Nephron progenitor cell (in vitro differentiated cells): ENCODE measurements around the gene MOCOS.

Experiments
- DNase-seq: peaks from one replicate; pipeline ENCODE4 v3.0.0; 2021
- H3K27ac Mint-ChIP-seq: 2 replicates; pipeline ENCODE4 v1.8.0; 2021; ENCODE audit warnings: mild to moderate bottlenecking, moderate library complexity, mixed read lengths
- H3K27me3 Mint-ChIP-seq: 2 replicates; pipeline ENCODE4 v1.8.0; 2021; ENCODE audit warnings: mild to moderate bottlenecking, low read depth, mixed read lengths; ENCODE audit not compliant: poor library complexity
- H3K36me3 Mint-ChIP-seq: 2 replicates; pipeline ENCODE4 v1.8.0; 2021; ENCODE audit warnings: low read depth, mixed read lengths
- H3K4me1 Mint-ChIP-seq: 2 replicates; pipeline ENCODE4 v1.8.0; 2021; ENCODE audit warnings: mixed read lengths
- H3K4me3 Mint-ChIP-seq: 2 replicates; pipeline ENCODE4 v1.8.0; 2021; ENCODE audit warnings: mild to moderate bottlenecking, moderate library complexity, mixed read lengths
- H3K9me3 Mint-ChIP-seq: 2 replicates; pipeline ENCODE4 v1.8.0; 2021; ENCODE audit warnings: mild to moderate bottlenecking, moderate library complexity, mixed read lengths
- TF ChIP-seq, protein P1 (sequence below): fragments of 200-600 bp; sonication (generic); IDR thresholded peaks from 2 replicates; pipeline ENCODE4 v1.5.0; 2021; ENCODE audit warnings: antibody characterized with exemption

Gene MOCOS

DNA sequence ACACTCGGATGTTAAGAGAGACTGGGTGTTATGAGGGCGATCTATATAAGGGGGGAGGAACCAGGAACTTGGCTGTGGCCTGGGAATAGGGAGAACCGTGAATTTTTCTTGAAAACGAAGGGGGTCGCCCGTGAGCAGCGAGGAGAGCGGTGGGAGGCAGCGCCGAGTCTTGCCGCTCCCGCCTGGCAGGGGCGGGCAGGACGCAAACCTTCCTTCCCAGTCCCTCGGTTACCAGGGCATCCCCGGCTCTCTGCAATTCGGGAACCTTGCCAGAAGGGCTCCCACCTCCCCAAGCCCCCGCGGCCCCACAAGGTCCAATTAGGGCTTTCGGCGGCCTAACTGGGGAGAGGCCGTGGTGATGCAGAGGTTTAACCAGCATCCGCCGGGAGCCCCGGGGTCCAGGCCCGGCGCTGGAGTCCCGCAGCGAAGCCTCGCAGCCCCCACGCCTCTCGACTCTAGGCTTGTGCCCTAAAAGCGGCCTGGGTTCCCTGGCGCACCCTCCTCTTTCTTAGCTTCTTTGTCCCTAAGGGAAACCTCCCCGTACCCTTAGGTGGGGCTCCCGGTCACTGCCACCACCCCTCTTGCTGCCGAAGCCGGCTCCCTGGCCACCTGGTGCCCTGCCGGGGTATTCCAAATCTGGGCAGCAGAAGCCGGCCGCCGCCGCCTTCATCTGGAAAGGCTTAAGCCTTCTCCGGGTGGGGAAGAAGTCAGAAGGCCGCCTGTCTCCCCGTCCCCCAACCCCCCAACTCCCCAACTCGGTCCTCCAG, 109.5 kb downstream of the MOCOS start:
- no peak overlapping the region for H3K4me3 Mint-ChIP-seq
- no peaks in the 10 kb centered on the region for H3K36me3 Mint-ChIP-seq
- peaks cover 4% of the 10 kb centered on the region for H3K9me3 Mint-ChIP-seq
- no peak overlapping the region for H3K27ac Mint-ChIP-seq
- H3K27me3 Mint-ChIP-seq, result peaks cover 9% of the 10 kb centered on the region
- H3K4me1 Mint-ChIP-seq, result peaks cover 18% of the 10 kb centered on the region
- TF ChIP-seq, protein P1, sequence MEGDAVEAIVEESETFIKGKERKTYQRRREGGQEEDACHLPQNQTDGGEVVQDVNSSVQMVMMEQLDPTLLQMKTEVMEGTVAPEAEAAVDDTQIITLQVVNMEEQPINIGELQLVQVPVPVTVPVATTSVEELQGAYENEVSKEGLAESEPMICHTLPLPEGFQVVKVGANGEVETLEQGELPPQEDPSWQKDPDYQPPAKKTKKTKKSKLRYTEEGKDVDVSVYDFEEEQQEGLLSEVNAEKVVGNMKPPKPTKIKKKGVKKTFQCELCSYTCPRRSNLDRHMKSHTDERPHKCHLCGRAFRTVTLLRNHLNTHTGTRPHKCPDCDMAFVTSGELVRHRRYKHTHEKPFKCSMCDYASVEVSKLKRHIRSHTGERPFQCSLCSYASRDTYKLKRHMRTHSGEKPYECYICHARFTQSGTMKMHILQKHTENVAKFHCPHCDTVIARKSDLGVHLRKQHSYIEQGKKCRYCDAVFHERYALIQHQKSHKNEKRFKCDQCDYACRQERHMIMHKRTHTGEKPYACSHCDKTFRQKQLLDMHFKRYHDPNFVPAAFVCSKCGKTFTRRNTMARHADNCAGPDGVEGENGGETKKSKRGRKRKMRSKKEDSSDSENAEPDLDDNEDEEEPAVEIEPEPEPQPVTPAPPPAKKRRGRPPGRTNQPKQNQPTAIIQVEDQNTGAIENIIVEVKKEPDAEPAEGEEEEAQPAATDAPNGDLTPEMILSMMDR, result peak; percentile 50
- DNase-seq, result peak; percentile 82

DNA sequence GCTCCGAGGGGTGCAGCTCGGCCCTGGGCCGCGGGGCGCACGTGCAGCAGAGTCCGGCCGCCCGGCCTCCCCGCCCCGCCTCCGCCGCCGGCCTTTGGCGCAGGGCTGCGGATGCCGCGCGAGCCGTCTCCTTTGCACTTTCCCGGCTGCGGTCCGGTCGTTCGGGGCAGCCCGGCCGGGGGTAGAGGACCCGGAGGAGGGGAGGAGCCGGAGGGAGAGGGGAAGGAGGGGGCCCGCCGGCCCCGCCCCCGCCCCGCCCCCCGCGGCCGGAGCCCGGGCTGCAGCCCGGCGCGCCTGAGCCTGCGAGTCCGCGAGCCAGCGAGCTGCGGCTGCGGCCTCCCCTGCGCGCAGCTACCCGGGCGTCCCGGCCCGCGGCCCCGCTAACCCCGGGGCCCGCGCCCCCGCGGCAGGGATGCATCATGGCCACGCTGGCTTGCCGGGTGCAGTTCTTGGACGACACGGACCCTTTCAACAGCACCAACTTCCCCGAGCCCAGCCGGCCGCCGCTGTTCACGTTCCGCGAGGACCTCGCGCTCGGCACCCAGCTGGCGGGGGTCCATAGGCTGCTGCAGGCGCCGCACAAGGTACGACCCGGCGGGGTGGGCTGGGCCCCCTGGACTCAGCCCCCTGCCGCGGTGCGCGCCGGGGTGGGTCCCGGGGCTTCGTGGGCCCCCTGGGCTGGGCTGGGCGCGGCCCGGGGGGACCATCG, 110.3 kb downstream of the MOCOS start, which contains the start of gene FHOD3:
Gene FHOD3, plus strand, starts transcription at position 297 of the 709 bp plus-strand sequence. Its CDS starts 123 bp downstream, at position 420.
- peak; percentile 87 for DNase-seq
- Mint-ChIP-seq H3K4me3 (peak within 1 kb of the TSS; percentile 74), H3K27ac (no peak within 1 kb of the TSS), H3K27me3 (peaks cover 9% of the 10 kb centered on the region), H3K9me3 (peaks cover 3% of the 10 kb centered on the region), H3K36me3 (no peaks in the 10 kb centered on the region), H3K4me1 (peaks cover 26% of the 10 kb centered on the region)
- TF ChIP-seq, protein P1, result no peak

DNA sequence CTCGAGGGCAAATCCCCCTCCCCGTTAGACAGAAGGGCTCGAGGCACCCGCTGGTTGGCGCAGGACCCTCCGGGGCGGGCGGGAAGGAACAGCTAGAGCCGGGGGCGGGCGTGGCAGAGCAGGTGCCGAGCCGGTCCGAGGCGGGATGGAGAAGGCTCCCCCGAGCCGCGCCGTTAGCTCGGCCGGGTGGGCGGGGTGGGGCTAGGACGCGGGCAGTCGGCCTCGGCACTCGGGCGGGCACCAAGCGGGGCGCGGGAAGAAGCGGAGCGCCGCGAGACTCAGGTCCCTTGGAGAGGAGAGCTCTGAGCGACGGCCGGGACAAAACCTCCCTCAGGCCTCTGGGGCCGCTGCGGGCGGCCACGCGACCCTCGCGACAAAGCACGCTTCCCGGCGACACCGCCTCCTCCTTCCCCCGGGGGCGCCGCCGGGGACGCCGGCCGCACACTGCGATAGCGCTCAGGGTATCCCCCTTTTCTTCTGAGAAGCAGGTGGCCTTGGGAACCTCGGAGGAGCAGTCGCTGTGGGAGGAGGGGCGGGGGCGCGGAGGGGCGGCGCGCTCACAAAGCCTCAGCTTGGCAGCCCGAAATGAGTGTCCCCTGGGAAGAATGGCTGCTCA, 110.9 kb downstream of the MOCOS start:
- DNase-seq, result peak; percentile 65
- H3K4me1 Mint-ChIP-seq, result peaks cover 32% of the 10 kb centered on the region
- no peaks in the 10 kb centered on the region for H3K36me3 Mint-ChIP-seq
- peak overlapping the region; percentile 74 for H3K4me3 Mint-ChIP-seq
- TF ChIP-seq, protein P1, result no peak
- H3K27me3 Mint-ChIP-seq, result peaks cover 11% of the 10 kb centered on the region
- H3K9me3 Mint-ChIP-seq, result peaks cover 3% of the 10 kb centered on the region
- no peak overlapping the region for H3K27ac Mint-ChIP-seq

DNA sequence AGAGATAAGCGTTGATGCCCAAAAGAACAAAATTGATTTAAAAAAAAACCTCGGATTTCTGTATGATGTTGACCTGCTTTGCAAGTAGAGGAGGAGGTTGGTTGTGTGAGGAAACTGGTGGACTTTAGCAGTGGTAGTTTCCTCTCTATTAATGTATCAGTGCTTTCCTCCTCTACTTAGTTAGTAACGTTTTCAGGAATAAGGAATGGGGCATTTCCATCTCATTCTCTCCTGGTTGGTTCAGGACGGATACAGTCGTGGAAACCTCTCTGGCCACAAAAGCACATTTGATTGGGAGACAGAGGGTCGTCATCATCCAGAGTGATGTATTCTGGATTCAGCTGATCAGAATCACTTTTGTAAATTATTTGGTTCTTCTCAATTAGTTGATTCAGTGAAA, 111.7 kb downstream of the MOCOS start:
- Mint-ChIP-seq H3K9me3 (peaks cover 3% of the 10 kb centered on the region), H3K4me1 (peaks cover 40% of the 10 kb centered on the region), H3K27ac (no peak overlapping the region), H3K27me3 (peaks cover 12% of the 10 kb centered on the region), H3K4me3 (peak overlapping the region; percentile 74), H3K36me3 (no peaks in the 10 kb centered on the region)
- DNase-seq, result no peak
- TF ChIP-seq, protein P1, result no peak

DNA sequence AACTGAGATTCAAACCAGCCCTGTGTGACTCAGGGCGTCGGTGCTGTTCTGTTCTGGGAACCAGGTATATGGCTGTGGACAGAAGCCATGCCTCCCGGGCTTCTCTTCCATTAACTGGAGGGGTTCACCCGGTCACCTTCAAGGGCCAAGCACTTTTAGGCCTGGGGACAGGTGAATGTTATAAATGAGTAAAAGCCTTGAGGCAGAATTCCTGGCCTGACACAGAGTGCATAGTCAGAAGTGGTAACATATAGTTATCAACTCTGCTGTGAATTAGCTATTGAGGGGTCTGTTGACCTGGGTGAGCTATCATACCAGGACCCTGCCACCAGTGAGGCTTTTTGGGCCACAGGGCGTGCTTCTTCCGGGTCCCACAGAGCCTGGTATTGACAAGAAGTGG, 112.9 kb downstream of the MOCOS start:
- no peak for DNase-seq
- Mint-ChIP-seq H3K36me3 (no peaks in the 10 kb centered on the region), H3K27me3 (peaks cover 12% of the 10 kb centered on the region), H3K4me3 (no peak overlapping the region), H3K27ac (no peak overlapping the region), H3K4me1 (peaks cover 51% of the 10 kb centered on the region), H3K9me3 (peaks cover 3% of the 10 kb centered on the region)
- TF ChIP-seq, protein P1, result no peak
